Measurements from ENCODE around the gene EEF1G.
"Not testable (repeated sequence)": the region's sequence is repeated elsewhere in the genome, so short reads cannot be mapped to it uniquely, and the experiment has no call there.

Gene EEF1G

GRCh38 chr11:62602141-62603071 is 28.7 kb upstream of the EEF1G start:
- DNase-seq, result peak; percentile 83

- DNase-seq, result peak; percentile 100
These were observed 27.9 kb upstream of the EEF1G start, which contains the start of gene MTA2 for GRCh38 chr11:62601372-62602140. Gene MTA2 (minus strand): TSS chr11:62601865. CDS start chr11:62601450, 415 bp downstream.

- no peak for DNase-seq
These were observed 27.4 kb upstream of the EEF1G start for GRCh38 chr11:62601122-62601371.

- no peak for DNase-seq
These were observed 26.9 kb upstream of the EEF1G start for GRCh38 chr11:62600367-62601121.

GRCh38 chr11:62599901-62600300 is 26.2 kb upstream of the EEF1G start:
- no peak for DNase-seq

GRCh38 chr11:62599069-62599696 is 25.5 kb upstream of the EEF1G start:
- DNase-seq, result peak; percentile 97

GRCh38 chr11:62595124-62595523 is 21.4 kb upstream of the EEF1G start:
- DNase-seq, result no peak

- peak; percentile 80 for DNase-seq
These were observed 19.8 kb upstream of the EEF1G start for GRCh38 chr11:62593434-62594044.

GRCh38 chr11:62592989-62593421 is 19.3 kb upstream of the EEF1G start:
- DNase-seq, result peak; percentile 19

GRCh38 chr11:62592146-62592815 is 18.6 kb upstream of the EEF1G start:
- peak; percentile 12 for DNase-seq

GRCh38 chr11:62591448-62592145 is 17.9 kb upstream of the EEF1G start, which contains the start of gene TUT1:
Gene TUT1 (minus strand): TSS chr11:62591523. CDS start chr11:62591485, 38 bp downstream.
- DNase-seq, result peak; percentile 98

- no peak for DNase-seq
These were observed 15.4 kb upstream of the EEF1G start for GRCh38 chr11:62588966-62589637.

- not testable (repeated sequence) for DNase-seq
These were observed 11.7 kb upstream of the EEF1G start for GRCh38 chr11:62585356-62585755.

GRCh38 chr11:62581735-62582134 is 8.0 kb upstream of the EEF1G start:
- DNase-seq, result not testable (repeated sequence)

- DNase-seq, result no peak
These were observed 7.4 kb upstream of the EEF1G start for GRCh38 chr11:62580959-62581715.

GRCh38 chr11:62579252-62579651 is 5.6 kb upstream of the EEF1G start:
- DNase-seq, result no peak

GRCh38 chr11:62578541-62578940 is 4.8 kb upstream of the EEF1G start:
- no peak for DNase-seq

- no peak for DNase-seq
These were observed 3.5 kb upstream of the EEF1G start for GRCh38 chr11:62577046-62577714.

GRCh38 chr11:62575837-62576236 is 2.1 kb upstream of the EEF1G start:
- no peak for DNase-seq
